DMS153 treated with DMSO at 0.1 percent for 48 hours (cell line): ENCODE data around the gene FOXS1.

ENCODE experiments used
- DNase-seq: peaks from one replicate; lab custom pipeline; 2025; ENCODE audit not compliant: unreplicated experiment; lab: John Stamatoyannopoulos, UW

FOXS1 gene

DNA sequence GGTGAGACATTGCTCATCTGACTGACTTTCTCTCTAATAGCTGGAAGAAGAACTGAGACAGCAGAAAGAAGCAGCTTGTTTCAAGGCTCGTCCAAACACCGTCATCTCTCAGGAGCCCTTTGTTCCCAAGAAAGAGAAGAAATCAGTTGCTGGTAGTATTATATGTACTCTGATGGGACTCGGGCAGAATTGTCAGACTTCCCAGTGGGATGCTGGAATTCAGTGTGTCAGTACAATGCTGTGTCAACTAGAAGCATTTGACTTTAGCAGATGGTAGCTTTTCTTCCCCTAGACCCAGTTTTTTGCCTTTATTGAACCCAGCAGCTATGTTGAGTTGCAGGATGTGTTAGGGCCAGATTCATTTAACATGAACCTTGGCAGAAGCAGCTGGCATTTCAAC lies 48.0 kb downstream of the FOXS1 start:
- no peak for DNase-seq
